GM03348 (cell line): ENCODE results near the gene CDR2.
"Not testable (repeated sequence)": the region's sequence is repeated elsewhere in the genome, so short reads cannot be mapped to it uniquely, and the experiment has no call there.

ENCODE experiments used
- DNase-seq: peaks from one replicate; pipeline ENCODE4 v3.0.0; 2012; ENCODE audit warnings: low spot score

CDR2 gene

DNA sequence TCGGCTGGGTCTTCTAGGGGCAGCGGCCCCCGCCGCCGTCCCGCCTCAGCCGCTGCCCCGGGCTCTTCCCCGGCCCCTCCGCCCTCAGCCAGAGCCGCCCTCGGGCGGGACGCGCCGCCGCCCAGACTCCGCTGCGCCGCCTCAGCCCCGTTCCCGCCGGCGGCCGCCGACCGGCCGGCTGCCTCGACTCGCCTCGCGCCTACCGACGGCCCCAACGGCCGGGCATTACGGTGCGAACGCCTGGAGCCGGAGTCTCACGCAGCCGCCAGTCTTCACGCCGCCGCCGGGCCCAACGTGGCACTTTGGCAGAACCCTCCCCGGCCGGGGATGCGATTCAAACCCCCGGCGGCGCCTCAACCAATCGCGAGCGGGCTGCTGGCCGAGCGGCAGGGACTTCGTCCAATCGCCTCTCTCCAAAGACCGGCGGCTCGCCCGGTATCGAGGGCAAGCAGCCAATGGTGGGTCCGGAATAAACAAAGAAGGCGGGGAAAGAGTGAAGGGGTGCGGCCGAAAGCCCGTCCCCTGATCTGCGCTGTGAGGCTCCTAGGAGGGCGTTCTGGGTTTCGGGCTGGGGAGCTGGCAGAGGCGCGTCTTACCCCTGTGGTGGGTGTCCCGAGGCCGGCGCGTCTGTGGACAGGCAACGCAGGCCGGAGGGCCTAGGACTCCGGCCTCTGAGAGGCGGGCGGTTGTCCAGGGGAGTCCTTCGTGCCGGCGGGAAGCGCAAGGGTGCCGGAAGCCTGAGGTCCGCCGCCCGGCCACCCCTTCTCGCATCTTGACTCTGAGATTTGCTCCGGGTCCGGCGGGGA, at the start of gene CDR2:
CDR2 (minus strand) TSS at position 309 of the 806 bp plus-strand sequence. CDS start 310 bp downstream, outside the sequence.
- peak; percentile 100 for DNase-seq

DNA sequence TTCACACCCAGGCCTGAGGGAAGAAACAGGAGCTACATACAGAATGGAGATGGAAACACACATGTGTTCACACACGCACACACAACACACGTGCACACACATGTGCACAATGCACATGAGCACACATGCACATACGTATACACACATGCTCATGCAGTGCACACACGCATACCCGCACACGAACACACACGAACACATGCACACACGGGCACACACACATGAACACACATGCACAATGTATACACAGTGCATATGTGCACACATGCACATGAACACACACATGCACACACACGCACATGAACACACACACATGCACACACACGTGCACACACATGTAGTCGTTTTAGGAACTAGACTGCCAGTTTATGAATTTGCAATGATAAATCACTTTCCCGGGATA, 49.3 kb upstream of the CDR2 start:
- DNase-seq: no peak

DNA sequence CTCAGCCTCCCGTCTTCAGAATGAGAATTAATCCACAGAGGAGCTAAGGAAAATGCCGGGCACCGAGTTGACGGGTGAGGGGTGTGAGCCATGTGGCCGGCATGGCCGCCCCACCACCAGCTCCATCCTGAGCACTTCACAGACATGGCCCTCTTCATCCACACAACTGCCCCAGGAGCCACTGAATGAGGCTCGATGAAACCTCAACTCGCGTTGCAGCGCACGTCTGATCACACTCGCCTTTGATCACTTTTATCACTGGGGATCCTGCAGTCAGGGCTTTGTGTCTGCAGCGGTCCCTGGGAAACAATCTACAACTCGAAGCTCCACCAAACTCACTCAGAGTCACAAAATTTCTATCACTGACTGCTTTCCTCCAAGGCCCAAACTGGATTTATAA, 46.7 kb upstream of the CDR2 start:
- no peak for DNase-seq

DNA sequence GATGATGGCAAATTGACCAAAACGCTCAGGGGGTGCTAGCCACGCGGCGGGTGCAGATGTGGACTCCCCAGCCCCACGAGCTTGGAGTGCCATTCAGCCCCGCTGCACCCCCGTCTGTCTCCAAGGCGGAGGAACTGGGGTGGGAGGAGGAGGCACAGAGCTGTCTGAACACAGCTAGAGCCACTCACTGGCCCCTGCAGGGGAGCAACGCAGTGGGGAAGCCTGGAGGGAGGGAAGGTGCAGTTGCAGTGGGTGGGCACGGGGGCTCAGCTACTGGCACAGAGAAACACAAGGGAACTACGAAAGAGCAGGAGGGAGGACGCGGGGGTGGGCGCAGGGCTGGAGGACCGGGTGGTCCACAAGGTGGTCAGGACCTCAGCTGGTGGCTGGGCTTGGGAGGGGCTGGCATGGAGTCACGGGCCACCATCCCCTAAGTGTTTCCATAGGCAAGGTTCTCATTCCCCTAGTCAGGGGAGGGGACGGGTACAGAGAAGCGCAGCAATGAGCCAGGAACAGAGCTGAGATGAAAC, 46.3 kb upstream of the CDR2 start:
- no peak for DNase-seq

DNA sequence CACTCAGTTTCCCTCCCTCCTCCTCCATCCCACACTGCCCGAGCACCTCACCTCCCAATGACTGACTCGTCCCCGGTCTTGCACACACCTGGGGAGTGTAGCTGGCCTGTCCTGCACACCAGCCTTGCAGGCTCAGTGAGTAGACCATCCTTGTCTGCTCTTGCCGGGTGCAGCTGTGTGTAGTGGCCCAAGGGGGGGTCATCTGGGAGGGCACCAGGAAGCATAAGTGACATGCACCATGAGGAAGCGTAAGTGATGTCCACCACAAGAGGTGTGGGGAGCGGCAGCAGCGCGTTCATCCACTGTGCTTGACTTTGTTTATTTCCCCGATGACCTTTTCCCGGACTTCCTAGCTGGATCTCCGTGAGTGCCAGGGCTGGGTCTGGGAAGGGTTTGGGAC, 45.5 kb upstream of the CDR2 start:
- no peak for DNase-seq

DNA sequence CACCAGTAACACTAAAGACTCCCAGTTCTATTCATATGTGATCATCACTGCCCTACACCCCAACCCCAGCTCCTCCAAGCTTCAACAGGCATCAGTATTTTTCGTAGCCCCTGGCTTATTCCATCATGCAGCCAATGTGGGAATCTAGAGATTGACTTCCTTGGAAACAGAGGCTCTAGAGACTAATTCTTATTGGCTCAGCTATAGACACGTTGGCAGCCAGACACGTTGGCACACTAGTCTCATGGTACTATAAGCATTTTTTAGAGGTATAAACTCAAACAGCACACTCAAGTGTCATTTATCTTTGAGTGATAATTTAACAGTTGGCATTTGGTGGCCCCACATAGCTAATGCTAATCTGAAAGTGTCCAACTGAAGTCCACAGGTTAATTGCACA, 44.4 kb upstream of the CDR2 start:
- DNase-seq: no peak

DNA sequence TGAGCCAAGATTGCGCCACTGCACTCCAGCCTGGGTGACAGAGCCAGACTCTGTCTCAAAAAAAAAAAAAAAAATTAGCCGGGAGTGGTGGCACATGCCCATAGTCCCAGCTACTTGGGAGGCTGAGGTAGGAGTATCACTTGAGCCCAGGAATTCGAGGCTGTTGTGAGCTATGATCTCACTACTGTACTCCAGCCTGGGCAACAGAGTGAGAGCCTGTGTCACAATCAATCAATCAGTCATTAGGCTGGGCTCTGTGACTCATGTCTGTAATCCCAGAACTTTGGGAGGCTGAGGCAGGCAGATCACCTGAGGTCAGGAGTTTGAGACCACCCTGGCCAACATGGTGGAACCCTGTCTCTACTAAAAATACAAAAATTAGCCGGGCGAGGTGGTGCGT, 43.4 kb upstream of the CDR2 start:
- DNase-seq: not testable (repeated sequence)

DNA sequence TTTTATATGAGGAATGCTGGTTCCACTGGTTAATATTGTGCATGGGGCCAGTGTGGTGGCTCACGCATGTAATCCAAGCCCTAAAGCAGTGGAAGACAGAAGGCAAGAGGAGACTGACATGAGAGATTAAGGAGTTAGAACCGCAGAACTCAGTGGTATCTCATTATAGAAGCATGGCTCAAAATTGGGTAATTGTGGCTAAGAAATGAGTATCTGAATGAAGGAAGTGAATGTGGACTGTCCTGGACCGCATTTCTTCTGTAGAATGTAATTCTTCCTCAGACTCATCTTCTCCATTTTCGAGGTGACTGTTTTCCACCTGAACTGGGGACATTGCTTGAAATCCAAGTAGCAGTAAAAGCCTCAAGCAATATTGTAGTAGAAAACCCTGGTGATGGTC, 42.6 kb upstream of the CDR2 start:
- no peak for DNase-seq

DNA sequence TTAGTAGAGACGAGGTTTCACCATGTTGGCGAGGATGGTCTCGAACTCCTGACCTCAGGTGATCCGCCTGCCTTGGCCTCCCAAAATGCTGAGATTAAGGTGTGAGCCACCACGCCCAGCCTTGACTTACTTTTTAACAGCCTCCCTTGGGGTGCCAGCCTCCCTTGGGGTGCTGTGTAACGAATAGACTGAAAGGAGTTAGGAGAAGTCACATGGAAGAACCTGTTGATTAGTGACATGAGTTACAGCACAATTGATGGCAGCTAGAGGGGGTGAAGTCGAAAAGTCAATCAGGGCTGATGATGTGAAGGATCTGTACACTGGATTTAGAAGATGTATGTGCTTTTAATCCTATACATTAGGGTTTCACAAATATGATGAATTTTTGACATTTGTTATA, 39.4 kb upstream of the CDR2 start:
- no peak for DNase-seq

DNA sequence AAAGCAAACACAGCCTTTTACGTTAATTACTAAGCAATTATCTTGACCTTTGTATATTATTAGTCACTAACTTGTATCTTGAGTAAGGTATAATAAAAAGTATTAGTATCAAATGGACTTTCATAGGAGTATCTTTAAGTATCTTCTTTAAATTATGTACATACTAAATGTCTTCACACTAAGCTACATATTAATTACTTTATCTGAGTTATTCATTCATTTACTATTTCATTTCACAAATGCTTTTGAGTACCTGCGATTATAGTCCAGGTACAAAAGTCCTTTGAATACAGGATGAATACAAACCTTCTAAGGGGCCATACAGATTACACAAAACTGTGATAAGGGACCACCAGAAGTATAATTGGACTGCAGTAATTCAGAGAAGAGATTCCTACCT, 33.1 kb upstream of the CDR2 start:
- no peak for DNase-seq

DNA sequence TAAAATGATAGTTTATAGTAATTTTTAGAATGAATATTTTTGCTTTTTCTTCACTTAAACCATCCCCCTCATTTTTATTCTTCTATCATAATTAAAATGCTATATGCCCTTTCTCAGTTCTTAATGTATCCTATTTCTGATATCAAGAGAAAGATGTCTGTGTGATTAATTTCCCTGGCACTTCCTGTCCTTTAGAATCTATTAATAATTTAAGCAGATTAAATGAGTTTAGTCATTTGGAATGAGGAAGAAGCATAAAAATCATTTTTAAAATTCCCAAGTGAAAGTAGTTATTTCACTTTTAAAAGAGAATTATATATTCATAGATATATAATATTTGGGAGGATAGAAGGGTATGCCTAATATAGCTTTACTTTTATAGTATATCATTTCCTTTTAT, 27.8 kb upstream of the CDR2 start:
- DNase-seq: peak; percentile 31

DNA sequence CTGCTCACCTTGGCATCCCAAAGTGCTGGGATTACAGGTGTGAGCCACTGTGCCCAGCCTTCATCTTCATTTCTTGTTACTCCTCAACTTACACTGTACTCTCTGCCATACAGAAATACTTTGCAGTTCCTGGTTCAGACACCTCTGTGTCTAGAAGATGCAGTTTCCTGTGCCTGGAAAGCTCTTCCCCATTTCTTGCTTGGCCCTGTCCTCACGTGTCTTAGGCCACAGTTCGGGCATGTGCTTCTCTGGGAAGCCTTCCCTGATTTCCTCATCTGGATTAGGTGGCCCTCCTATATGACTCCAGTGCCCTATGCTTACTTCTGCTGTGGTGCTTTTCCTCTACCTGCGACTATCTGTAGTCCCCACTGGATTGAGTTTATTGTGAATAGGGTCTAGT, 26.5 kb upstream of the CDR2 start:
- no peak for DNase-seq

DNA sequence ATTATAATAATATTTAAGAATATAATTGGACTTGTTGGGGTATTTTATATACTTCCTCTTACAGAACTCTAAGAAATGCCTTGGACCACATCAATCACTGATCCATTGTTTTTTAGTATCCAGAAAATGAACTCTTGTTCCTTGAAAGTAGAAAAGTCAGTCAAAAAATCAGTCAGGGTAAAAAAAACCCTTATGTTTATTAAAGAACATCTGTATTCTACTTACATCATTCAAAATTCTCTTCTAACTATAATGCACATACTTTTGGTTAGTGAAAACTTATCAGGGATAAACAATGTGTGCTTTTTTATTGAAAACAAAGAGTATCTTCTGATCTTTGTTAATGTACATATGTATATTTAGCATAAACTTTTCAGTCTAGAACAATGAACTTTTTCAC, 23.5 kb upstream of the CDR2 start:
- DNase-seq: no peak

DNA sequence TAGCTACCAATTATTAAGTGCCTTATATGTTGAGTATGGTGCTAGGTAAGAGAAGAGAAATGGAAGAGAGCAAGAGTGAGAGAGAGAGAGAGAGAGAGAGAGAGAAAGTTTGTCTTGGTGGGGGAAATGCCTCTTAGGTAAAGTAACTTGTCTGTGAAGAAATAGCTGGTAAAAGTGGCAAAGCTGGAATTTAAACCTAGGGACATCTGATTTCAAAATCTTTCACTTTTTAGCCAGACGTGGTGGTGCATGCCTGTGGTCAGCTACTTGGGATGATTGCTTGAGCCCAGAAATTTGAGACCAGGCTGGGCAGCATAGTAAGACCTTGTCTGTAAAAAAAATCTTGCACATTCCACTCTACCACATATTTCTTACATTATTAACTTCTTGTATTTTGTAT, 23.0 kb upstream of the CDR2 start:
- DNase-seq: peak; percentile 80

DNA sequence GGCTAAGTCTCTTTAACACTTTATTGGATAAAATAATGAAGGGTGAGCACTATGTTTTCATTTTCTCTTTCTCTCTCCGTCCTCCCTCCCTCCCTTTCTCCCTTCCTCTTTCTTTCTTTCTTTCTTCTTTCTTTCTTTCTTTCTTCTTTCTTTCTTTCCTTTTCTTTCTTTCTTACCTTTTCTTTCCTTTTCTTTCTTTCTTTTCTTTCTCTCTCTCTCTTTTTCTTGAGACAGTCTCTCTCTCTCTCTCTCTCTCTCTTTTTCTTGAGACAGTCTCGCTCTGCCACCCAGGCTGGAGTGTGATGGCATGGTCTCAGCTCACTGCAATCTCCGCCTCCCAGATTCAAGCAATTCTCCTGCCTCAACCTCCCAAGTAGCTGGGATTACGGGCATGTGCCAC, 21.5 kb upstream of the CDR2 start:
- DNase-seq: no peak

DNA sequence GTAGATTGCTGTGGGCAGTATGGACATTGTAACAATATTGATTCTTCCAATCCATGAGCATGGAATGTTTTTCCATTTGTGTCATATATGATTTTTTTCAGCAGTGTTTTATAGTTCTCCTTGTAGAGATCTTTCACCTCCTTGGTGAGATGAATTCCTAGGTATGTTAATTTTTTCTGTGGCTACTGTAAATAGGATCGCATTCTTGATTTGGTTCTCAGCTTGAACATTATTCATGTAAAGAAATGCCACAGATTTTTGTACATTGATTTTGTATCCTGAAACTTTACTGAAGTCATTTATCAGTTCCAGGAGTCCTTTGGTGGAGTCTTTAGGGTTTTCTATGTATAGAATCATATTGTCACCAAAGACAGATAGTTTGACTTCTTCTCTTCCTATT, 19.7 kb upstream of the CDR2 start:
- DNase-seq: no peak

DNA sequence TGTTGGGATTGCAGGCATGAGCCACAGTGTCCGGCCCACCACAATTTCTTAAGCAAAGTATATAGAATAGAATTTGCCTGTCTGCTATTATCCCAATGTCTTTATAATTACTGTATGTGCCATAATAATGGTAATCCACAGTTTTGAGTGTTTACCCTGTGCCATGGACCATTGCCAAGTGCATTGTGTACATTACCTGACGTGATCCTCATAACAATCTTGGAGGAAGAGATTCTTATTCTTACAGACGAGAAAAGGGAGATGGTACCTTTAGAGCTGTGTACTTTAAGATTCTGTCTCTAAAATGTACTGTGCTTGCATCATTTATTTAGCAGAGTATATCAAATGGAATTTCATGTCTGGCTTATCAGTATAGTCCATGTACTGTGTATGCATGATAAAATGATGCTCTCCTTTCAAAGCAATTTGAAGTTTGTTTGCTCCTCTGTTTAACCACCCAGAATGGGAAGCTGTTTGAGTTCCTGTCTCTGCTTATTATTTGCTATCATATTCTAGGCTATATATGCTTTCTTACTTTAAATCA, 13.8 kb upstream of the CDR2 start:
- no peak for DNase-seq

DNA sequence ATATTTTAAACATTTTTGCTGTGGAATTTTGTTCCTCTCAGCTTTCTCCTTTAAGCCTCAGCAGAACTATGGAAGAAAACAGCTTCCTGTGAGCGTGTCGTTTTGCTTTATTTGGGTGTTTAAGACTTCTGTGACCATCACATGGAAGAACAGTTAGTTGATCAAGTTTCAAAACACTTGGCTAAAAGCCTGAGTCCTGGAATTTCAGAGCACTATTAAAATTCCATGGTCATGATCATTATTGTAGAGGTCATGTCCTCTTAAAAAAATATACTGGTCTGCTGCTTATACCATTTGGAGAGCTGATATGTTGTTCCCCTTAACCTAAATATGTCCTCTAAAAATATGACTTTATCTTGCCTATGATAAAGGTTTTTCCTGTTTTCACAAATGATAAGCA, 12.6 kb upstream of the CDR2 start:
- peak; percentile 78 for DNase-seq

DNA sequence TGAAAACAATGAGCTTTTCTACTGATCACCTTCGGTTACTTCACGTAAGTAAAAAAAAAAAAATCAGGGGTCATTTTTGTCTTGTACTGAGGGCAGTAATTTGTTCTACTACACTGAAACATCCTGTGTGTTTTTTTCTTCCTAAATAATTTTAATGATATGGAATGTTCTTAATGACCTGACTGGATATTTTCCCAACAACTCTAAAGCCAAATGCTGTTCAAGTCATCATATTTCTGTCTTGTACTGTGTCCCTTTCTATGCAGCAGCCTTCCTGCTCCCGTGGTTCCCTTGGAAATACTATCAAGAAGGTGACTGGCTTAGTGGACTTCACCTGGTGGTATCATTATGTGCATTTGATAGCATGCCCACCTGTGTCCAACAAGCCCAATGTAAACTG, 10.8 kb upstream of the CDR2 start:
- no peak for DNase-seq

DNA sequence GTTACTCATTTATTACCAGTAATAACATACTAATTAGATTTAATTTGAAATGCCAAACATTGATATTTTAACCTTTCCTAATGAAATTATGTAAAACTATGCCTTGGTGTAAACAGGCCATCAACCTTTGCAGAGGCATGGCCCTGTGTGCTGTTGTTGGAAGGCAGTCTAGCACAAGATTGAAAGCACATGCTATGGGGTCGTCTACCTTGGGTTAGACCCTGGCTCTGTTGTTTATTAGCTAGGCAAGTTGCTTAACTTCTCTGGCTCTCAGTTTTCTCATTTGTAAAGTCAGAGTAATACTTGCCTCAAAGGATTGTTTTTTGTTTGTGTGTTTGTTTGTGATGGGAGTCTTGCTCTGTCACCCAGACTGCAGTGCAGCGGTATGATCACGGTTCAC, 9.4 kb upstream of the CDR2 start:
- no peak for DNase-seq

DNA sequence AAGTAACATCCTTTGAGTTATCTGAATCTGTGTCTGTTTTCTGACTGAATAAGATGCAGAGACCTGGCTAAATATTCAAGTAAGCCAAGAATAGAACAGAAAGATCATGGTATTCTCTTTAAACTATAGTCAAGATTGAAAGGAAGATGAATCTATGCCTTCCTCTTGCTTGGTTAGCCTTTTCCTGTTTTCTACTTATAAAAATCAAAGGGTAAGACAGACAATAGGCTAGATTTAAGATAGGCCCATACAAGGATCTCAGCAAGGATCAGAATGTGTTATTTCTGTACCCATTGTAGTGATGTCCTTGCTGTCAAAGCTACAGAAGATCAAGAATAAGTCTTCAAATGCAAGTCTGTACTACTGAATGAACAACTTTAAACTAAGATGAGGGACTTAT, 7.0 kb upstream of the CDR2 start:
- no peak for DNase-seq

DNA sequence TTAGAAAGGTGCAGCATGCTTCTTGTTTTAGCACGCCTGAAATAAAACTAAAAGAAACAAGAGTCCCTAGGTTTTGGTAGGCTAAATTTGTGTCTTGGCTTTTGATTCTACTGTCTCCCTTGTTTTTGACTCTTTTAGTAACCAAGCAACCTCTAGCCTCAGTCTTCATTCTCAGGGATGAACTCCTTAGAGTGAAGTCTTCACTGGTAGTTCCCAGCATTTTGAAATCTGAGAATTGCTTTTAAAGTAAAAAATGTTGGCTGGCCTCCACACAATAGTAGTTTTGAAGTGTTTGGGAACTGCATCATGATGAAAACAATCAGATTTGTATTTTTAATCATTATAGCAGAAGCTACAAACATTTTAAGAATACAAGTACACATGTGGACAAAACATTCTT, 6.1 kb upstream of the CDR2 start:
- no peak for DNase-seq

DNA sequence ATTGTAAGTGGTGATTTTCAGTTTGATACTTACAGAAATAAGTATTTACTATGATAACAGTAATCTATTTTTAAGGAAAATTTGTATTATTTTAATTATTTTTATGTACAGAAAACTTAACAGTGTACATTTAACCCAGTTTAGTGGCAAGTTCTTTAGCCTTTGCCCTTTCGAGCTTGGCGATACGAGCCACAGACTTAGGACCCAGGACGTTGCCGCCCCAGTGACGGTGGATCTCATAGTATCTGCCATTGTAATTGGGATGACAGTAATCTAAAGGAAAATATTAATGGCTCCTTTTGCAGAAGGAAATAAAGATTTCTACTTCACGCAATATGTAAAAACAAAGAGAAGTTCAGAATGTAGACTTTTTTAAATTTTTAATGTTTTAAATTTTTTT, 5.2 kb upstream of the CDR2 start:
- no peak for DNase-seq
